Measurements from ENCODE around the gene PPT1.

The PPT1 gene

GRCh38 chr1:40092241-40092640 is 4.8 kb downstream of the PPT1 start:
- no peak for DNase-seq

GRCh38 chr1:40090652-40091355 is 6.2 kb downstream of the PPT1 start:
- DNase-seq = no peak

- DNase-seq = peak; percentile 82
Measured at GRCh38 chr1:40084750-40085149, 12.3 kb downstream of the PPT1 start.

- DNase-seq = no peak
Measured at GRCh38 chr1:40081871-40082270, 15.2 kb downstream of the PPT1 start.

GRCh38 chr1:40079774-40080400 is 17.2 kb downstream of the PPT1 start:
- DNase-seq = no peak

- DNase-seq = peak; percentile 85
Measured at GRCh38 chr1:40078512-40079333, 18.3 kb downstream of the PPT1 start.

GRCh38 chr1:40076895-40077312 is 20.1 kb downstream of the PPT1 start:
- no peak for DNase-seq

- DNase-seq = no peak
Measured at GRCh38 chr1:40075266-40075665, 21.8 kb downstream of the PPT1 start.

GRCh38 chr1:40073062-40073461 is 24.0 kb downstream of the PPT1 start:
- DNase-seq = no peak

- DNase-seq = no peak
Measured at GRCh38 chr1:40072142-40072541, 24.9 kb downstream of the PPT1 start.

GRCh38 chr1:40067851-40068250 is 29.2 kb downstream of the PPT1 start:
- no peak for DNase-seq

- no peak for DNase-seq
Measured at GRCh38 chr1:40067023-40067422, 30.0 kb downstream of the PPT1 start.

GRCh38 chr1:40064797-40065499 is 32.1 kb downstream of the PPT1 start:
- DNase-seq = no peak

- DNase-seq = no peak
Measured at GRCh38 chr1:40059960-40060750, 36.9 kb downstream of the PPT1 start.

- DNase-seq = no peak
Measured at GRCh38 chr1:40059338-40059959, 37.6 kb downstream of the PPT1 start.

- DNase-seq = no peak
Measured at GRCh38 chr1:40058453-40059337, 38.4 kb downstream of the PPT1 start.

- DNase-seq = no peak
Measured at GRCh38 chr1:40058097-40058452, 39.0 kb downstream of the PPT1 start.

GRCh38 chr1:40057310-40058030 is 39.6 kb downstream of the PPT1 start:
- DNase-seq = no peak

- no peak for DNase-seq
Measured at GRCh38 chr1:40056519-40057309, 40.3 kb downstream of the PPT1 start.

Measured in islet precursor cell (in vitro differentiated cells).